Pancreas (tissue), 10 donors: ENCODE results near the gene PRKCZ. TPM values are rescaled to one million over a fixed set of nuclear protein-coding genes. Genes with fewer than 3 reads are reported as not detected.

Source experiments
- ATAC-seq, 4 donors: fragments of 200-7000 bp; cut with Tn5 transposase; one replicate each; pipeline versions ENCODE4 v1.8.0 to v1.9.1; 2020; ENCODE audit warnings: mild to moderate bottlenecking in 4 of 4, moderate library complexity in 4 of 4
- DNase-seq, 6 donors: peaks; one replicate each; pipeline ENCODE4 v3.0.0-alpha.2; 2020
- FAIRE-seq: peaks from 2 replicates; lab custom pipeline; 2012; peaks lifted over from hg19 to GRCh38; lab: Jason Lieb, UNC
- H3K27ac ChIP-seq, 4 donors: fragments of 200-600 bp; sonication (generic); 1 replicate in 3 of 4; 2 replicates in 1 of 4; pipeline versions ENCODE4 v1.5.0 to v1.8.0; 2020
- H3K27me3 ChIP-seq, 4 donors: fragments of 200-600 bp; one replicate each; pipeline ENCODE4 v1.8.0; 2021
- H3K36me3 ChIP-seq, 3 donors: fragments of 200-600 bp; sonication (generic) in 1 of 3; one replicate each; pipeline versions ENCODE4 v1.5.0 to v1.8.0; 2020 to 2021
- H3K4me1 ChIP-seq, 3 donors: fragments of 200-600 bp; one replicate each; pipeline ENCODE4 v1.8.0; 2021
- H3K4me3 ChIP-seq, 4 donors: fragments of 200-600 bp; sonication (generic) in 2 of 4; one replicate each; pipeline versions ENCODE4 v1.5.0 to v1.8.0; 2020 to 2021
- H3K9me3 ChIP-seq, 4 donors: fragments of 200-600 bp; one replicate each; pipeline ENCODE4 v1.8.0; 2021
- CTCF ChIP-seq, 4 donors: fragments of 200-600 bp; sonication (generic) in 3 of 4; IDR thresholded peaks; one replicate each; pipeline versions ENCODE4 v1.5.0 to v1.8.0; 2021; ENCODE audit warnings: antibody characterized with exemption in 4 of 4
- WGBS, 2 donors: extraction: QIAGEN DNeasy Blood & Tissue Kit; methylation state at CpG; one replicate each; pipeline ENCODE4 v1.1.7; 2013; 5-methylcytosine and 5-hydroxymethylcytosine counted together
- intact Hi-C, 3 donors: fragments of 100-400 bp; cut with DNase I; formaldehyde crosslinking; loops; one replicate each; pipeline versions ENCODE4 v1.11.1 to v1.14.2; 2022
- polyA plus RNA-seq, 2 donors: library from polyadenylated mRNA; stranded (reverse); fragments of 200-250 nt; gene quantifications; one replicate each; pipeline ENCODE4 v1.2.3, GENCODE V29; 2013
- total RNA-seq, 6 donors: library from RNA; stranded (reverse); fragmentation: NEBNext Ultra II Directional in 4 of 6; extraction: Animal tissue kit (Norgen Biotek cat#: 25700) in 4 of 6; gene quantifications; one replicate each; pipeline versions ENCODE4 v1.2.1 to v1.2.4, GENCODE V29; 2021 to 2023
- donor health status: healthy with polysubstance abuse.
- donor health status: DM: no; HTN: no; CAD: no; lungs with moderate emphysema.
- donor health status: DM: no; HTN: no; CAD: no.
- donor health status: control.
- donor health status: control.
- donor health status: Bipolar disorder and iron deficiency.
- donor health status: DM: yes; HTN: yes; CAD: no.
- donor health status: DM: no; HTN: no; CAD: no.
- donor health status: DM: no; HTN: no; CAD: no.
- donor health status: DM: yes; HTN: yes; CAD: no.

Gene PRKCZ
- total and polyA plus RNA-seq, 8 donors: 9.8 to 27.4 (median 17.1) TPM

- FAIRE-seq: no peak
- TF ChIP-seq CTCF (IDR thresholded peaks at IDR 0.05): no peak
- Histone ChIP-seq H3K9me3 (no peaks in the 10 kb centered on the region), H3K4me3 (no peak overlapping the region), H3K27me3 (no peaks in the 10 kb centered on the region), H3K4me1 (peaks cover 0 to 20% (median 0%) of the 10 kb centered on the region in 3 donors), H3K27ac (no peak overlapping the region), H3K36me3 (no peaks in the 10 kb centered on the region)
- intact Hi-C loops: no loop called here
- ATAC-seq: no peak
- DNase-seq: no peak
- 97 to 98% methylated on average over 16 of the region's 16 CpGs for WGBS, 2 donors
Observed at GRCh38 chr1:2101531-2101930, 51.3 kb downstream of the PRKCZ start.

GRCh38 chr1:2101946-2102345 lies 51.7 kb downstream of the PRKCZ start:
- no peaks in the 10 kb centered on the region for H3K9me3 ChIP-seq
- peaks cover 0 to 20% (median 0%) of the 10 kb centered on the region in 3 donors for H3K4me1 ChIP-seq
- intact Hi-C loops: no loop called here
- ATAC-seq (no peak), FAIRE-seq (no peak), DNase-seq (no peak)
- no peak for TF ChIP-seq CTCF (IDR thresholded peaks at IDR 0.05)
- H3K4me3 ChIP-seq: no peak overlapping the region
- H3K27ac ChIP-seq: no peak overlapping the region
- no peaks in the 10 kb centered on the region for H3K27me3 ChIP-seq
- no peaks in the 10 kb centered on the region for H3K36me3 ChIP-seq
- 93 to 94% methylated on average over 8 of the region's 8 CpGs for WGBS, 2 donors

DNA sequence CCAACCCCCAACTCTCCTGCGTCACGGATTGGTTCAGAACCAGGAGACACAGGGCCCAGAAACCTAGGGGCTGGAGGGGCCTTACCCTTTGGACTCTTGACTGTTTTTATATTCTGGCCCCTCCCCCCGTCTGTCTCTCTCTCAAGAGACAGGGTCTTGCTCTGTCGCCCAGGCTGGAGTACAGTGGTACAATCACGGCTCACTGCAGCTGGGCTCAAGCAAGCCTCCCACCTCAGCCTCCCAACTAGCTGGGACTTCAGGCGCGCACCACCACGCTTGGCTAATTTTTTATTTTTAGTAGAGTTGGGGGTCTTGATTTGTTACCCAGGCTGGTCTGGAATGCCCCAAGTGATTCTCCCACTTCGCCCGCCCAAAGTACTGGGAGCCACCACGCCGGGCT lies 52.5 kb downstream of the PRKCZ start:
- Histone ChIP-seq H3K4me3 (no peak overlapping the region), H3K9me3 (no peaks in the 10 kb centered on the region), H3K36me3 (no peaks in the 10 kb centered on the region), H3K4me1 (peaks cover 0 to 20% (median 0%) of the 10 kb centered on the region in 3 donors), H3K27ac (no peak overlapping the region), H3K27me3 (no peaks in the 10 kb centered on the region)
- 89 to 93% methylated on average over 12 of the region's 12 CpGs for WGBS, 2 donors
- DNase-seq: peak in 1 of 6 donors; percentile 1
- no peak for TF ChIP-seq CTCF (IDR thresholded peaks at IDR 0.05)
- no peak for ATAC-seq
- intact Hi-C loops: no loop called here
- FAIRE-seq: no peak

GRCh38 chr1:2103266-2103900 lies 53.2 kb downstream of the PRKCZ start:
- Histone ChIP-seq H3K36me3 (no peaks in the 10 kb centered on the region), H3K4me3 (no peak overlapping the region), H3K9me3 (no peaks in the 10 kb centered on the region), H3K27me3 (no peaks in the 10 kb centered on the region), H3K27ac (no peak overlapping the region), H3K4me1 (peaks cover 0 to 20% (median 0%) of the 10 kb centered on the region in 3 donors)
- intact Hi-C loops: no loop called here
- FAIRE-seq (no peak), ATAC-seq (peak; percentile 39 to 61 (median 54)), DNase-seq (peak in 3 of 6 donors; percentile 35 to 57 (median 48))
- TF ChIP-seq CTCF (IDR thresholded peaks at IDR 0.05): no peak
- WGBS, 2 donors: 55 to 70% methylated on average over 25 of the region's 25 CpGs

GRCh38 chr1:2103901-2104590 lies 53.8 kb downstream of the PRKCZ start:
- intact Hi-C loops: no loop called here
- FAIRE-seq (no peak), DNase-seq (peak in 2 of 6 donors; percentile 42 to 66), ATAC-seq (peak; percentile 36 to 53 (median 40))
- no peak for TF ChIP-seq CTCF (IDR thresholded peaks at IDR 0.05)
- Histone ChIP-seq H3K9me3 (no peaks in the 10 kb centered on the region), H3K4me3 (no peak overlapping the region), H3K4me1 (peaks cover 0 to 20% (median 0%) of the 10 kb centered on the region in 3 donors), H3K27ac (no peak overlapping the region), H3K36me3 (no peaks in the 10 kb centered on the region), H3K27me3 (no peaks in the 10 kb centered on the region)
- 68 to 83% methylated on average over 22 of the region's 22 CpGs for WGBS, 2 donors
